GM18511 (cell line): ENCODE measurements around the gene RITA1.
A peak's percentile ranks its signal among the peaks of the same experiment; 100 is the strongest.

Source experiments
- ATAC-seq: cut with Tn5 transposase; IDR thresholded peaks from one replicate; pipeline ENCODE4 v1.9.1; 2021; ENCODE audit warnings: mild to moderate bottlenecking, moderate library complexity; ENCODE audit not compliant: unreplicated experiment

The RITA1 gene

DNA sequence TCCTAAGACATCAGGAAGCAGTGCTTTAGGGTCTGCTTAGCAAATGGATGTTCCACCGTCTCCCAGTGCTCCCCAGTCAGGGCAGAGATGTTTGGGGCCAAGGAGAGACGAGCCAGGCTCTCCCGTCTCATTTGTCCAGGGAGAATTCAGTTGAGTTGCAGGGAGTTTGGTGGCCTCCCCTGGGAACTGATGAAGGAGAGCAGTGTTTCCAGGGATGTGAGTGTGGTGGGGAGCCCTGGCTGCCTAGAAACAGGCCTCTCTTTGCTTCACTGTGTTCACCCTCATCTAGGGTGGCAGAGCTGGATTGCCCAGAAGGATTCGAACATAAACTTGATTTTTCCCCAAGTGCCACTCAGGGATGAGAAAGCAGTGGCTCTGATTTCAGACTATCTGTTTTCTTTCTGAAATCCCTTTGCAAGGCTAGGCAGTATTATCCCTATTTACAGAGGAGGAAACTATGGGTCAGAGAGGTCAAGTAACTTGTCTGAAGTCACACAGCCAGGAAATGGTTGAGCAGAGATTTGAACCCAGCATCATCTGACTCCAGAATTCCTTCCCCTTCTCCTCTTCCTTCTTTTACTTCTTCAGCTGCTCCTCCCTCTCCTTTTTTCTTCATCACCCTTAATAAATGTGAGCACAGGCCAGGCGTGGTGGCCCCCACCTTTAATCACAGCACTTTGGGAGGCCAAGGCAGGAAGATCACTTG, 42.3 kb downstream of the RITA1 start:
- no peak for ATAC-seq

DNA sequence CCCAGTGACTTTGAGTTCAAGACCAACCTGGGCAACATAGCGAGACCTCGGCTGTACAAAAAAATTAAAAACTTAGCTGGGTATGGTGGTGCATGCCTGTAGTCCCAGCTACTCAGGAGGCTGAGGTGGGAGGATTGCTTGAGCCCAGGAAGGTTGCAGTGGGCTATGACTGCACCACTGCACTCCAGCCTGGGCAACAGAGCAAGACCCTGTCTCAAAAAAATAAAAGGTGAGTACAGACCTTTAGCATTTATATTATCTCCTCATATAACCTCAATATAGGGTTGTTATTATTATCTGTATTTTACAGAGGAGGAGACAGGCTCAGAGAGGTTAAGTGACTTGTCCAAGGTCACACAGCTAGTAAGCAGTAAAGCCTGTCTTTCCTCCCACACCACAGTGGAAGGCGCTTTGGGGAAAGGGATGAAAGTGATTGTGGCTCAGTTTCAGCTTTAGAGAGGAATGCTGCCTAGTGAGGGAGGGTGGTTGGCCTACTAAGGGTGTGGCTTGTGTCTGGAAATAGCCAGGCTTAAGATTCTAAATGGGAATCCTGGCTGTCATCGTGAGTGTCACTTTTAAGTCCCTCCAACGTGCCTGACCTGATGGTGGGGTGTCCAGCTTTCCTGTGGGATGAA, 43.0 kb downstream of the RITA1 start:
- ATAC-seq, result no peak

DNA sequence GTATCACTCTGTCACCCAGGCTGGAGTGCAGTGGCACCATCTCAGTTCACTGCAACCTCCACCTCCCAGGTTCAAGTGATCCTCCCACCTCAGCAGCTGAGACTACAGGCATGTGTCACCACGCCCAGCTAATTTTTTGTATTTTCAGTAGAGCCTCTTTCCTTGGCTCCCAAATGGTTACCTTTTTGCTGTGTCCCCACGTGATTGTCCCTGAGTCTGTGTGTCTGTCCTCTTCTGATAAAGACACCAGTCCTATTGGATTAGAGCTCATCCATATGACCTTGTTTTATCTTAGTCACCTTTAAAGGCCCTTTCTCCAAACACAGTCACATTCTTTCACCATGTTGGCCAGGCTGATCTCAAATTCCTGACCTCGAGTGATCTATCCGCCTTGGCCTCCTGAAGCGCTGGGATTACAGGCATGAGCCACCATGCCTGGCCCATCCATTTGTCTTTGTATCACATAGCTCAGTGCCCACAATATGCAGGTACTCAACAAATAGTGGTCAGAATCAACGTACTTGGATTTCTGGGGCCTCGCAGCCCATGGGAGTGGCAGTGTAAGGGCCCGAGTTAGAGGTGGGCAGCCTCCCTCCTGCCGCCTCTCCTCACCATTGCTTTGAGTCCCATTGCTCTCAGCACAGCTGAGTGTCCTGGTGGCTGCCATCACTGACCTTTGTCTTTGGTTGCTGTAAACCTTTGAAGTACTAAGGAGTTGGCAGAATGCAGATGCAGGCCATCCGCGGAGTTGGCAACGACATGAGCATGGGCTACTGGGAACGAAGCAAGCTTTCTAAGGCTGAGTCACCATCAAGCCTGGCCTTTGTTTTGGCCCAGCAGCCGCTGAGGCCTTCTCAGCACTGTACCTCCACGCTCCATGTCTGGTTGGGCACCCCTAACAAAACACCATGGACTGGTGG, 45.1 kb downstream of the RITA1 start:
- peak; percentile 23 for ATAC-seq

DNA sequence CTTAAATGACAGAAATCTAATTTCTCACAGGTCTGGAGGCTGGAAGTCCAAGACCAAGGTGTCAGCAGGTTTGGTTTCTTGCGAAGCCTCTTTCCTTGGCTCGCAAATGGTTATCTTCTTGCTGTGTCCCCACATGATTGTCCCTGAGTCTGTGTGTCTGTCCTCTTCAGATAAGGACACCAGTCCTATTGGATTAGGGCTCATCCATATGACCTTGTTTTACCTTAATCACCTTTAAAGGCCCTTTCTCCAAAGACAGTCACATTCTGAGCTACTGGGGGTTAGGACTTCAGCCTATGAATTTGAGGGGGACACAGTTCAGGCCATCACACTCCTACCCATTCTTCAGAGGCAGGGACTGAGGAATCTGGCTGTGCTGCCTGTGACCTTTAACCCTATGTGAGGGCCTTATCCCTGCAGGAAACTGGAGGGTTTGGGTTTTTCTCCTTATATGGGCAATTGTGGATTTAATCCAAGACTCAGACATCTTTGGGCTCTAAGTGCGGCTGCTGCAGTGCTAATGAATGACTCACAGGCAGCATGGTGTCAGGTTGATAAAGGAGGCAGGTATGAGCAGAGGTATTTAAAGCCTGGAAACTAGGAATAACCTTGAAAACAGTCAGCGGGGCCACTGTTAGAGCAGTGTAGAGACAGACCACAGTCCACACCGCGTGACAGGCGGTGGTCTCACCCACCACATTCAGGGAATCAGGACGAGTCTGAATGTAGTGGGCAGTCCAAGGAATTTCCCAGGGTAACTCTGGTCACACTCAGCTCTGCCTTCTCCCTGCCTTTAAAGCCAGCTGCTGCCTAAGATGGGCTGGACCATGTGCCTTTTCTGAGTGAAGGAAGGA, 45.9 kb downstream of the RITA1 start:
- no peak for ATAC-seq

DNA sequence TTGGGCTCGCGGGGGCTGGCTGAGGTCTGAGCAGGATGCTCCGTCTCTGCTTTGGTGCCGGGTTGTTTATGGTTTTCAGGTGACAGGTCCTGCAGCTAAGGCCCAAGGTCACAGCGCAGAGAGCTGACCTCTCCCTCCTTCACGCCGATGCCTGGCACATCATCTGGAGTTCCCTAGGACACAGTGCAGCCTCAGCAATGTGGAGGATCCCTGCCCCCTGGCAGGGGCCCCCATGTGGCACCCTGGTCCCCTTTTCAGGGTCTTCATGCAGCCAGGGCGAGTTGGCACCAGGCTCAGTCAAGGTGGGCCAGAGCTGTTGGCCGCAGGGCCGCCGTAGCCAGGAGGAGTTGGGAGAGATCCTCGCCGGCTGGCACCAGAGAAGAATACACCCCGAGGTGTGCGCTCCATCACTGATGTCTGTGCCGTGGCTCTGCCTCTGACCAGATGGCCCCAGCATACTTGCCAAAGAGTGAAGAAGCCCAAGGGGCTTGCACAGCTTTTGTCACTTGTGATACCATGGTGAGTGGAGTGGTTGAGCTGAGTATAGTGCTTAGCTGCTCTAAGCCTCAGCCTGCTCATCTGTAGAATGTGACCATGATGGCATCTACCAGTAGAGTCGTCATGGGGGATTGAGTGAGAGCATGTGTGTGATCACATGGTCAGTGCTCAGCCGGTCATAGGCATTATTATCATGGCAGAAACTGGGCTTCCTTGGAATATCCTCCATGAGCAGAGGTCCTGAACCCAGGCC, 46.7 kb downstream of the RITA1 start:
- no peak for ATAC-seq

DNA sequence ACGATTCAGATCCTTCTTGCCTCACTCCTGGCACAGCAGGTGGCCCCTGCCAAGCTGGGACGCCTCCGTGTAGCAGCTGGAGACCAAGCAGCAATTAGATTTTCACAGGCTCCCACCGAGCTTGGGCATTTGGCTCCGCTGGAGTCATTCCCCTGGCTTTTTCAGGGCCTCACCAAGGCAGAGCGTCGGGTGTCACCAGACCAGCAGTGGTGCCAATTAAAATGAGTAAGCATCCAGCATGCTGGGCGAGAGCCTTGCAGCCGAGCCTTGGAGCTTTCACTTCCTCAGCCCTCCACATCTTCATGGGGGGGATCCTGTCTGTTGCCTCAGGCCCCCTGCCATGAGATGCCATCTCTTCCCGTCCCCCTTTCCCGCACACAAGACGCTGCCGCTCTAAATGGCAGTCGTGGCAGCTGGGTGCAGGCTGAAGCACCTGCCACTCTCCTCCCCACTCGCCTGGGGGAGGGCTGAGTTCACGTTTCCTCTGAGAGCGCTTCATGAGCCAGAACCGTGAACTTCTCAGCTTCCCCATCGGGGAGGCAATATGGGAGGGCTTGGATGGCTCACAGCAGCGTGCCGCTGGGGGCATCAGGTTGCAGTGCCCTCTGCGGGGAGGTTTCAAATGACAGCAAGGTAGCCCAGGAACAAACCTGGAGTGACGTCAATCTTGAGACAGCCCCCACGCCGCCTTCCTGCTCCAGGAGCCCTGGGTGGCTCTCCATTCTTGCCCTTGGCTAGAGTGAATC, 47.5 kb downstream of the RITA1 start:
- peak; percentile 75 for ATAC-seq

DNA sequence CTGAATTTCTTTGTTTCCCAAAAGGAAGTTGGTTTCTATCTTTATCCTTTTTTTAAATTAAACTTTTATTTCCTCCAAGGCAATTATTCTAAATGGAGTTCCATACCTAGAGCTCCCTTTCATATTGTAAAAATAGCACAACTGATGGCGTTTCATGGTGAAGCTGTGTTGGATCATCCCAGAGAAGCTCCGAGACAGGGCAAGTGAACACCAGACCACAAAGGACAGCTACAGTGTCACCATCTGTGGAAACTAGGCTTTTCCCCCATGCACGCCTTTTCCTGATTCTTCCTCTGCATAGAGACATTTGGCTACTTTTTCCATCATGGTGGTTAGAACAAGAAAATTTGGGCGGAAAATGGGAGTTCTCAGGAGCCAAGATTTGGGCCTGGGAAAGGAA, 48.4 kb downstream of the RITA1 start:
- ATAC-seq, result no peak

DNA sequence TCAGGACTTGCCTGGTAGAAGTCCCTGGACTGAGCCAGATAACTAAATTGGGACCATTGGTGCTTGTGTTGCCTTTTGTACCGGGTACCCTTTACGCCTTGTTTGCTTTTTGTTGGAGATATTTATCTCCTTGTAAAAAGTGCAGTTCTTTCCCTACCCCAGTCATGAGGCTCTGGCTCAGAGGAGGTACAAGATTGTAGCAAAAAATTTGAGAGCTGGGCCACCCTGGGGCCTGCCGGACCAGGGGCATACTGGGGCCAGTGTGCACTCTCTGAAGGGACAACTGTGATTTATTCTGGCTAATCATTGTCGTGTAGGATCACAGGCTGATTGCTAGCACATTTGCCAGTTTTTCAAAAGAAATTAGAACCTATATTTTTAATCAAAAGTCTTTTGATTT, 49.0 kb downstream of the RITA1 start:
- ATAC-seq, result no peak

DNA sequence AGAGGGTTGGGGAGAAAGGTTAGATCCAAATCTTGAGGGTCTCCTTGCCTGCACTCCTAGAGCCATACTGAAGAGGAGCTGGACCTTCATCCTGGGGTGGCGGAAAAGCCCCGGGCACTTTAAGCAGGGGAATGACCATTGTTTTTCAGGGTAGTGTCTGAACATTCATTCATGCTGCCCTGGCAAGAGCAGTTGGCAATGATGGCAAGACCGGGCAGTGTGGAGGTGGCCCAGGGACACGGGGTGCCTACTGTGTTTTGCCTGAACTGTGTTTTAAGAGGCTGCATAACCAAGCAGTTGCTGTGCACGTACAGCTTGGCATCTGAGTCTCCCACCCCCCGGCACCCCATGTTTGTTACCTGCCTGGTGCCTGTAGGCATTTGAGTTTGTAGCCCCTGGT, 50.5 kb downstream of the RITA1 start:
- no peak for ATAC-seq

DNA sequence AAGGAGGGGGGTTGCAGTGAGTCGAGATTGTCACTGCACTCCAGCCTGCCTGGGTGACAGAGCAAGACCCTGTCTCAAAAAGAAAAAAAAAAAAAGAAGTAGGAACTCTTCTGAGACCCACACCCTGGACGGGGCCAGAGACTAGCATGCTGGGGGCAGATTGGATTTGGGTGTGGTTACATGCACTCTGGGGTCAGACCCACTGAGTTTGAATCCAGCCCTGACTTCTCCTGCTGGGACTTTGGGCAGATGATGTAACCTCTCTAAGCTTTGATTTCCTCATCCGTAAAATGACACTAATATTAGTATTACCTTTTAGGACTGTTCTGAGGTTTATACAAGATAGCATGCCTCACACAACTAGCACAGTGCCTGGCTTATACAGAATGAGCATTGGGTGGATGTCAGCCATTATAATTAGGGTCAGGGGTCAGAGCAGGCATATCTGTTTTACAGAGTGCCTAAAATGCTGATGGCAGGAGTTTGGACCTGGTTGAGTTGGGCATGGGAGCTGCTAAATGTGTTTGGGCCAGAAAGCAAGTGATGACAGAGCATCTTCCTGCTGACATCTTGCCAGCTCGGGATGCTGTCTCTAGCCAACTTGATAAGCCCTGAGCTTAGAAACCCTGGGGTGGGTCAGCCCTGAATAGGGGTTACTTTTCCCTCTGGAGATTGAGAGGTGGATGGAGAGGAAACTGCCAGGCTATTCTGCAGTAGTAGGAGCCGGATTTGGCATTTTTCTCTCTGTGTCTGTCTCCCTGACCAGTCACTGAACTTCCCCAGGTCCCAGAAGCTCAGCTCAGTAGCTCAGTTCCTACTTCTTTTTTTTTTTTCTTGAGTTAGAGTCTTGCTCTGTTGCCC, 51.2 kb downstream of the RITA1 start:
- ATAC-seq, result no peak

DNA sequence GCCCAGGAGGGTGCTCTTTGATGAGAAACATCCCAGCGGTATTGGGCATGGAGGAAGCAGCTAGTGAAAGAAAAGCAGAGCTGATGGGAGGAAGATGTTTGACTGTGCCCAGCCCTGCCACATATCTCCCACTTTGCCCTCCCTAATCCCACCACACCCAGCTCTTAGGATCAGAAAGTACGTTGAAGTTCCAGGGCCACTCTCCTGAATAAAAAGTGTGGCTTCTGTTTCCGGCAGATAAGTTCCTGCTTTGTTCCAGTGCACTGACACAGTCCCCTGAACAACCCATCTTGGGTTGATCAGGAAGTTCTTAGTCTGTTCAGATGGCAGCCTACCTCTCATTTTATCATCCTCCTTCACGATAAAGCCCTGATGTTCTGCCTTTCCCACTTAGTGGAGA, 52.2 kb downstream of the RITA1 start:
- no peak for ATAC-seq

DNA sequence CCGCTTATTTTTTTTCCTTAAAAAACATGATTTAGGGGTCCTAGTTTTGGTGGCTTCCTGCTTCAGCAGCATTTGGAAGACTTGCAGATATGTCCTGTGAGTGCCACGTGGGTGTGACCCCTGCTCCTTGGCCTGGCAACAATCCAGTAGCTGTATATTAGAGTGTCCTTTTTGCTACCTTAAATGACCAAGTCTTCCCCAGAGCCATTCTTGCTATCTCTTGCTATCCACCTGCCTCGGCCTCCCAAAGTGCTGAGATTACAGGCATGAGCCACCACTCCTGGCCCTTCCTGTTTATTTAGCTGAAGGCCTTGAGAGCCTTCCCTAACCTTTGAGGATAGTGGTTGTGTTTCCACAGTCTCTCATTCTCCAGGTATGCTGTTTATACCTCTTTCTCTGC, 52.8 kb downstream of the RITA1 start:
- ATAC-seq, result no peak

DNA sequence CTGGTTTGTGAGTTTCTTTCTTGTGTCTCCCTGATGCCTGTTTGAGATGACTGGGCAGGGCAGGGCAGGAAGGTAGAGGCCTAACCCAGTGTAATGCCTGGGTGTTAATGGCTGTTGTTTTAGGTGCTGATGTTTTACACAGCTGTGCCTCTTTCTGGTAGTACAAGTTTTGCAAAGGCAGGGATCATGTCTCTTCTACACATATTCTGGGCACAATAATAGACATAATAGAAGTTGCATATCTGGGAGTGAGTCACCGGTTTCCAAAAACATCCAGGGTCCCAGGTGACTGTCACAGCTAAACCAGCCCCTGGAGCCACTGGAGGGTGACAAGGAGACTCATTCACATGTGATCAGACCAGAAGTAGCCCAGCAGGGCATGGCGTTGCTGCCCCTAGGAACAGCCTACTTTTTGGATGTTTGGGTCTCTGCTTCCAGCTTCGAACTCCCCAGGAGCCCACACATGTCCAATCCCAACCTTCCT, 53.8 kb downstream of the RITA1 start:
- ATAC-seq, result no peak

DNA sequence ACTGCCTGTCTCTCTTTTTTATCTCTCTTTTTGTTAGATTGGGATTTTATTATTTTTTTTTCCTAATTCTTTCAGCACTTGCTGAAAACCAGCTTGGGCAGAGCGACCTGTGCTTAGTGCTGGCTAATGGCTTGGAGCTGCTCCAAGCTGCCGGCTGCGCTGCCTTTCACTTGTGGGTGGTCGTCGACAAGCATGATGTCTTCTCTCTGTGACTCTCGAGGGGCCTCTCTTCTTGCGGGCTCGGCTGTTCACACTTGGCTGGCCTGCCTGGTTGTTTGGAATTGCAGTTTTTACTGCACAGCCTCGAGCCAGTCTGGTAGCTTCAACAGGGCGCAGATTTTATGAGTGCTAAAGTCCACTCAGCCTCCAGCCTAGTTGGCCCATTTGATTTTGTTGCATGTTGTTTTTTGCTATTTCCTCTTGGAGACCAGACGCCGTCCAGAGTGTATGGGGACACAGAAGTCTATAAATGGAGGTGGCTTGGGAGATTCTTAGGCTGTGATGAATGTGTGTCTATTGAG, 54.4 kb downstream of the RITA1 start:
- no peak for ATAC-seq

DNA sequence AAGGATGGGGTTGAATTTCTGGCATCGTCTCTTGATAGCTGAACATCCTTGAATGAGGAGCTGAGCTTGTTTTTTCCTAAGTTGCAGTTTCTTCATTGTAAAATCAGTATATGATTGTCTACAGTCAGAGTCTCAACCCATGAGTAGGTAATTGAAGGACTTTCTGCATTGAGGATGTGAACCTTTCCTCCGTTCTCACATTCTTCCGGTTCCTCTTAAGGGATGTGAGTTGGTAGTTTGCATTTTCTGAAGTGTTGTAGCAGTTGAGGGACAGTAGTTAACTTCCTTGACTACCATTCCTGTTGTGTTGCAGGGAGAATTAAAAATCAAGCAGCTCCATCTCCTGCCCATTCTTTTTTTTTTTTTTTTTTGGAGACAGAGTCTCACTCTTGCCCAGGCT, 54.9 kb downstream of the RITA1 start:
- ATAC-seq, result peak; percentile 65

DNA sequence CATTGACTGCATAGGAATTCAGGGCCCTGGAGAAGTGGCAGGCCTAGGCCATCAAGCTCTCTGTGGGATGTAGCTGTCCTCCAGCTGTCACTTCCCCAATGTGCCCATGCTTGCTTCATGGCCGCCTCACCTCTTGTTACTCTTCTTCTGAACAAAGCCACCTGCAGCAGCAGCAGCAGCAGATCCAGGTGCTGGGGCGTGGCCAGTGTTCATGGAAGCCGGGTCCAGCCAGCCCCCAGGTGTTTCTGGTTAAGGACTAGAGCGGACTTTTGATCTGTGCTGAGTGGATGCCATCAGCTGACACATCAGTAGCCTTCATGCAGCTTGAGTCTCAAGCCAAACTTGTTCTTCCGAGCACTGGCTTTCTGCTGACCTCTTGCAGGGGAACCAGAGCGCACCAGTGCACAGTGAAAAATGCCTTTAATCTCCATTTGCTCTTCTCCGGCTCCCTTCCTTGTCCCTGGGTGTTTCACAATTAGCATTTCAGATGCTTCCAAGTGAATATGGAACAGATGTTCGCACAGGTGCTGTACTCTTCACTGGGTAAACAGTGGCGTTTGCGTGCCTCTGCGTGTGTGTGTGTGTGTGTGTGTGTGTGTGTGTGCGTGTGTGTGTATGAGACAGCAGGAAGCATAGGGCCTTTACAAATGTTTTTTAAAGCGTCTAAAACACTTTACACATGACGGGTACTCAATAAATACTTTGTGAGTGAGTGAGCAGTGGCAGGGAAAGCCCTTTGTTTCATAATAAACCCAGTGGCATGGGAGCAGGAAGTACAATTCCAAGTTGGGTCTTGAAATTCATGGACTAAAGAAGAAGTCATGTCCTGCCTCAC, 55.9 kb downstream of the RITA1 start:
- no peak for ATAC-seq
